Middle frontal gyrus (tissue), 1 donor: ENCODE data around the gene MAML1.

ENCODE experiments used
- DNase-seq: peaks from one replicate; pipeline ENCODE4 v3.0.0-alpha.2; 2015; ENCODE audit warnings: low spot score; ENCODE audit errors: extremely low spot score

The MAML1 gene

GRCh38 chr5:179821298-179822058, 88.9 kb downstream of the MAML1 start:
- DNase-seq: peak; percentile 72

GRCh38 chr5:179822059-179822432, 89.4 kb downstream of the MAML1 start:
- no peak for DNase-seq

GRCh38 chr5:179822444-179822990, 89.9 kb downstream of the MAML1 start:
- no peak for DNase-seq

GRCh38 chr5:179823937-179824744, 91.5 kb downstream of the MAML1 start:
- DNase-seq: no peak

GRCh38 chr5:179824745-179825112, 92.1 kb downstream of the MAML1 start:
- no peak for DNase-seq

- no peak for DNase-seq
Measured at GRCh38 chr5:179825655-179826182, 93.1 kb downstream of the MAML1 start.
